IMR-90 (cell line): Measurements from ENCODE around the gene NTSR1. TPM values are rescaled to one million over a fixed set of nuclear protein-coding genes. Genes with fewer than 3 reads are reported as not detected.

ENCODE experiments used
- ATAC-seq: fragments of 200-7000 bp; cut with Tn5 transposase; 2 replicates; pipeline ENCODE4 v1.9.1; 2020; ENCODE audit warnings: low read depth, mild to moderate bottlenecking, moderate library complexity
- BruUV-seq: library from RNA; stranded (reverse); fragments of 400-500 nt; replicated peaks from 2 replicates; lab custom pipeline; 2021; lab: Mats Ljungman, UMichigan
- CTCF ChIA-PET: fragments of 300-600 bp; formaldehyde crosslinking; extraction: SDS; loops from one replicate; lab custom pipeline; 2021; ENCODE audit warnings: antibody characterized with exemption; lab: Yijun Ruan, JAX
- POLR2A ChIA-PET: fragments of 300-600 bp; sonication (Branson Sonifier 250); formaldehyde crosslinking; loops from one replicate; lab custom pipeline; 2022; ENCODE audit warnings: antibody characterized with exemption; ENCODE audit not compliant: unreplicated experiment; lab: Charles Lee
- DNase-seq: peaks from one replicate; pipeline ENCODE4 v3.0.0; 2013
- H2AFZ ChIP-seq: replicated peaks from 2 replicates; pipeline ENCODE3; 2013; ENCODE audit warnings: low read length, mild to moderate bottlenecking; ENCODE audit not compliant: poor library complexity
- H2AK5ac ChIP-seq: 2 replicates; pipeline ENCODE4 v1.6.1; 2013; ENCODE audit warnings: low read depth, low read length, inconsistent platforms
- H2AK9ac ChIP-seq: replicated peaks from 2 replicates; pipeline ENCODE3; 2013; ENCODE audit warnings: mild to moderate bottlenecking, low read depth, low read length, moderate library complexity; ENCODE audit not compliant: poor library complexity
- H2BK120ac ChIP-seq: 2 replicates; pipeline ENCODE4 v1.6.1; 2013; ENCODE audit warnings: low read depth, low read length, inconsistent platforms
- H2BK15ac ChIP-seq: 3 replicates; pipeline ENCODE4 v1.6.1; 2013; ENCODE audit warnings: low read depth, low read length, inconsistent platforms
- H2BK20ac ChIP-seq: 2 replicates; pipeline ENCODE4 v1.6.1; 2013; ENCODE audit warnings: low read depth, mild to moderate bottlenecking, inconsistent platforms, low read length, moderate library complexity
- H2BK5ac ChIP-seq: 2 replicates; pipeline ENCODE4 v1.6.1; 2013; ENCODE audit warnings: mild to moderate bottlenecking, low read depth, low read length, inconsistent platforms; ENCODE audit not compliant: poor library complexity, severe bottlenecking
- H3K14ac ChIP-seq: replicated peaks from 2 replicates; pipeline ENCODE4 v1.6.1; 2013; ENCODE audit warnings: low read depth, low read length, inconsistent platforms
- H3K18ac ChIP-seq: 2 replicates; pipeline ENCODE4 v1.6.1; 2013; ENCODE audit warnings: low read depth, low read length, control low read depth
- H3K23ac ChIP-seq: 2 replicates; pipeline ENCODE4 v1.6.1; 2013; ENCODE audit warnings: low read depth, low read length, inconsistent platforms
- H3K27ac ChIP-seq: 2 replicates; pipeline ENCODE4 v1.5.1; 2013; ENCODE audit warnings: mild to moderate bottlenecking, control low read depth, low read length; ENCODE audit not compliant: insufficient read depth
- H3K27me3 ChIP-seq: 2 replicates; pipeline ENCODE4 v1.6.1; 2013; ENCODE audit warnings: low read length; ENCODE audit not compliant: control insufficient read depth, insufficient read depth
- H3K36me3 ChIP-seq: 2 replicates; pipeline ENCODE4 v1.6.1; 2013; ENCODE audit warnings: low read length, mixed read lengths; ENCODE audit not compliant: control insufficient read depth, insufficient read depth
- H3K4ac ChIP-seq: 2 replicates; pipeline ENCODE4 v1.6.1; 2013; ENCODE audit warnings: low read depth, low read length, inconsistent platforms
- H3K4me1 ChIP-seq: 2 replicates; pipeline ENCODE4 v1.6.1; 2013; ENCODE audit warnings: low read length, mixed read lengths; ENCODE audit not compliant: control insufficient read depth, insufficient read depth
- H3K4me2 ChIP-seq: 2 replicates; pipeline ENCODE4 v1.6.1; 2013; ENCODE audit warnings: low read depth, mild to moderate bottlenecking, control low read depth, low read length, moderate library complexity
- H3K4me3 ChIP-seq: 2 replicates; pipeline ENCODE4 v1.5.1; 2013; ENCODE audit warnings: low read depth, mild to moderate bottlenecking, control low read depth, low read length, moderate library complexity; ENCODE audit not compliant: insufficient read depth
- H3K56ac ChIP-seq: 2 replicates; pipeline ENCODE4 v1.6.1; 2013; ENCODE audit warnings: low read length, inconsistent platforms; ENCODE audit not compliant: insufficient read depth; ENCODE audit errors: extremely low read depth
- H3K79me1 ChIP-seq, 2 experiments: 2 replicates each; pipeline ENCODE4 v1.6.1; 2013; ENCODE audit warnings: low read length in 2 of 2, inconsistent platforms in 1 of 2, low read depth in 1 of 2
- H3K9ac ChIP-seq: 2 replicates; pipeline ENCODE4 v1.6.1; 2013; ENCODE audit warnings: low read depth, low read length, control low read depth
- H3K9me1 ChIP-seq: 2 replicates; pipeline ENCODE4 v1.6.1; 2013; ENCODE audit warnings: low read length, inconsistent platforms; ENCODE audit not compliant: insufficient read depth
- H3K9me3 ChIP-seq: 2 replicates; pipeline ENCODE4 v1.6.1; 2013; ENCODE audit warnings: low read length; ENCODE audit not compliant: control insufficient read depth, insufficient read depth
- H4K20me1 ChIP-seq: 2 replicates; pipeline ENCODE4 v1.6.1; 2013; ENCODE audit warnings: low read length, inconsistent platforms; ENCODE audit not compliant: insufficient read depth
- H4K5ac ChIP-seq: 2 replicates; pipeline ENCODE4 v1.6.1; 2013; ENCODE audit warnings: mild to moderate bottlenecking, low read depth, low read length, control low read depth
- H4K8ac ChIP-seq, 2 experiments: 2 replicates each; pipeline ENCODE4 v1.6.1; 2013; ENCODE audit warnings: low read depth in 2 of 2, low read length in 2 of 2, control low read depth in 1 of 2, inconsistent platforms in 1 of 2
- H4K91ac ChIP-seq: 2 replicates; pipeline ENCODE4 v1.6.1; 2013; ENCODE audit warnings: low read depth, low read length, inconsistent platforms; ENCODE audit not compliant: insufficient read depth
- BHLHE40 ChIP-seq: fragments of 150-350 bp; IDR thresholded peaks from 2 replicates; pipeline ENCODE4 v1.6.1; 2016; ENCODE audit warnings: mild to moderate bottlenecking, low read depth, low read length
- CEBPB ChIP-seq: IDR thresholded peaks from 2 replicates; pipeline ENCODE4 v1.6.1; 2012; ENCODE audit warnings: low read depth, low read length, improper control_type of control experiment
- CHD1 ChIP-seq: IDR thresholded peaks from 2 replicates; pipeline ENCODE4 v1.6.1; 2012; ENCODE audit warnings: low read depth, low read length, improper control_type of control experiment
- CTCF ChIP-seq: conservative IDR thresholded peaks from 2 replicates; pipeline ENCODE4 v1.5.1; 2012; ENCODE audit warnings: mild to moderate bottlenecking, low read depth, low read length, improper control_type of control experiment
- ELK1 ChIP-seq: fragments of 150-350 bp; IDR thresholded peaks from 2 replicates; pipeline ENCODE4 v1.6.1; 2016; ENCODE audit warnings: low read depth, mild to moderate bottlenecking, low read length, moderate library complexity, borderline replicate concordance
- MXI1 ChIP-seq: IDR thresholded peaks from 2 replicates; pipeline ENCODE4 v1.6.1; 2012; ENCODE audit warnings: low read depth, mild to moderate bottlenecking, low read length, moderate library complexity, borderline replicate concordance
- POLR2A ChIP-seq: IDR thresholded peaks from 2 replicates; pipeline ENCODE4 v1.6.1; 2012; ENCODE audit warnings: mild to moderate bottlenecking, low read depth, low read length
- RAD21 ChIP-seq: IDR thresholded peaks from 2 replicates; pipeline ENCODE4 v1.6.1; 2012; ENCODE audit warnings: low read length, improper control_type of control experiment
- RCOR1 ChIP-seq: IDR thresholded peaks from 2 replicates; pipeline ENCODE4 v1.6.1; 2012; ENCODE audit warnings: mild to moderate bottlenecking, low read length, improper control_type of control experiment; ENCODE audit not compliant: insufficient replicate concordance
- RFX5 ChIP-seq: IDR thresholded peaks from 2 replicates; pipeline ENCODE4 v1.8.0; 2012; ENCODE audit warnings: low read depth, mild to moderate bottlenecking, low read length, moderate library complexity
- SMC3 ChIP-seq: fragments of 150-350 bp; IDR thresholded peaks from 2 replicates; pipeline ENCODE4 v1.6.1; 2016; ENCODE audit warnings: low read depth, mild to moderate bottlenecking, antibody characterized with exemption, low read length, moderate library complexity
- WGBS, 2 experiments: methylation state at CpG; one replicate each; pipeline versions ENCODE4 v1.1.5 to v1.1.7; 2013; ENCODE audit warnings: missing lambda C conversion rate in 2 of 2; ENCODE audit not compliant: insufficient read length in 1 of 2; ENCODE audit errors: extremely low coverage in 2 of 2; 5-methylcytosine and 5-hydroxymethylcytosine counted together
- dilution Hi-C: fragments of 300-500 bp; cut with HindIII; formaldehyde crosslinking; loops from one replicate; pipeline ENCODE4 v1.14.3; 2018; ENCODE audit warnings: low sequenced_read_pairs; ENCODE audit not compliant: unreplicated experiment
- in situ Hi-C: fragments of 300-500 bp; cut with MboI; formaldehyde crosslinking; loops from 3 replicates; pipeline ENCODE4 v1.14.3; 2019; ENCODE audit warnings: low sequenced_read_pairs, inconsistent platforms, mixed read lengths
- intact Hi-C: fragments of 100-400 bp; cut with micrococcal nuclease; formaldehyde crosslinking; loops from 2 replicates; pipeline ENCODE4 v1.10.0; 2022
- polyA plus RNA-seq, 3 experiments: library from polyadenylated mRNA; depleted of rRNA; stranded (reverse); fragments of >200 nt; gene quantifications; 2 replicates each; pipeline ENCODE4 v1.2.3, GENCODE V29; 2012; ENCODE audit warnings: low replicate concordance in 1 of 3
- total RNA-seq: library from RNA; depleted of rRNA; stranded (reverse); fragments of >200 nt; gene quantifications from 2 replicates; pipeline ENCODE4 v1.2.3, GENCODE V29; 2012

The NTSR1 gene
- total and polyA plus RNA-seq, 2 of the 4 experiments (the other 2 are of a cell fraction): 0.54 to 1.8 TPM

GRCh38 chr20:62667530-62668440 is 40.9 kb upstream of the NTSR1 start:
- Histone ChIP-seq H2AK5ac (no peak overlapping the region; the same call in 1 of the 2 replicates), H3K79me1 (no peaks in the 10 kb centered on the region), H4K20me1 (no peaks in the 10 kb centered on the region; the same call in none of the 2 replicates), H3K9ac (no peak overlapping the region), H3K36me3 (no peaks in the 10 kb centered on the region), H2BK15ac (no peak overlapping the region), H4K8ac (no peak overlapping the region), H4K91ac (no peak overlapping the region), H2BK120ac (no peak overlapping the region), H2BK20ac (no peak overlapping the region), H2BK5ac (no peak overlapping the region), H3K9me3 (no peaks in the 10 kb centered on the region), H3K4me1 (no peaks in the 10 kb centered on the region), H3K4ac (no peak overlapping the region), H3K18ac (no peak overlapping the region), H3K4me3 (no peak overlapping the region), H3K14ac (no peak overlapping the region), H3K4me2 (no peak overlapping the region), H3K56ac (no peak overlapping the region), H4K5ac (no peak overlapping the region), H3K27me3 (no peaks in the 10 kb centered on the region), H2AK9ac (no peak overlapping the region), H3K23ac (no peak overlapping the region), H3K9me1 (no peaks in the 10 kb centered on the region), H3K27ac (no peak overlapping the region), H2AFZ (peak overlapping the region; percentile 51)
- intact Hi-C loops (loop anchor here (1.0 kb wide), 3 partner anchors 36 to 141 kb away; no protein-coding TSS in a partner anchor), in situ Hi-C loops (loop anchor here (5.0 kb wide), 1 partner anchor 125 kb away; no protein-coding TSS in a partner anchor), dilution Hi-C loops (no loop called here)
- POLR2A ChIA-PET: no interaction called here
- 83% methylated on average over 17 of the region's 30 CpGs; no CpG with 5 or more reads in 1 of the 2 experiments for WGBS, 2 experiments
- CTCF ChIA-PET: interaction anchor here (1.1 kb wide), 1 partner anchor 124 kb away, joined by 4 read pairs; no protein-coding TSS in a partner anchor
- no TSS peak for BruUV-seq
- no peak for TF ChIP-seq CTCF
- TF ChIP-seq RAD21: no peak
- TF ChIP-seq SMC3: no peak
- no peak for TF ChIP-seq BHLHE40
- no peak for TF ChIP-seq MXI1
- TF ChIP-seq RCOR1: no peak
- no peak for TF ChIP-seq CEBPB
- no peak for TF ChIP-seq RFX5
- no peak for TF ChIP-seq ELK1
- no peak for TF ChIP-seq POLR2A
- TF ChIP-seq CHD1: no peak
- ATAC-seq (no peak), DNase-seq (no peak)
